IPS DF 4.7 (cell line): ENCODE results near the gene NUDT9.
"Not testable (repeated sequence)": the region's sequence is repeated elsewhere in the genome, so short reads cannot be mapped to it uniquely, and the experiment has no call there.

Experiments
- DNase-seq: peaks from one replicate; pipeline ENCODE4 v3.0.0-alpha.2; 2013; ENCODE audit warnings: low spot score; ENCODE audit errors: extremely low read depth

Gene NUDT9

GRCh38 chr4:87422104-87423052 is at the start of gene NUDT9:
Gene NUDT9 (plus strand): TSS chr4:87422573. CDS start chr4:87422906, 333 bp downstream.
- peak; percentile 89 for DNase-seq

GRCh38 chr4:87375719-87376291 is 46.6 kb upstream of the NUDT9 start:
- no peak for DNase-seq

GRCh38 chr4:87377816-87378215 is 44.6 kb upstream of the NUDT9 start:
- DNase-seq = no peak

- DNase-seq = no peak
Measured at GRCh38 chr4:87382116-87382515, 40.3 kb upstream of the NUDT9 start.

GRCh38 chr4:87382931-87383330 is 39.4 kb upstream of the NUDT9 start:
- no peak for DNase-seq

GRCh38 chr4:87384466-87385132 is 37.8 kb upstream of the NUDT9 start:
- DNase-seq = not testable (repeated sequence)

GRCh38 chr4:87387237-87387636 is 35.1 kb upstream of the NUDT9 start:
- DNase-seq = no peak

GRCh38 chr4:87388901-87389300 is 33.5 kb upstream of the NUDT9 start:
- no peak for DNase-seq

GRCh38 chr4:87390055-87390454 is 32.3 kb upstream of the NUDT9 start:
- not testable (repeated sequence) for DNase-seq

- DNase-seq = no peak
Measured at GRCh38 chr4:87390551-87390890, 31.9 kb upstream of the NUDT9 start.

GRCh38 chr4:87390891-87391575 is 31.3 kb upstream of the NUDT9 start, which contains the start of gene HSD17B11:
Gene HSD17B11 (minus strand): TSS chr4:87391188. CDS start chr4:87391070, 118 bp downstream.
- peak; percentile 83 for DNase-seq

GRCh38 chr4:87391576-87392054 is 30.8 kb upstream of the NUDT9 start:
- no peak for DNase-seq

GRCh38 chr4:87392183-87392582 is 30.2 kb upstream of the NUDT9 start:
- DNase-seq = no peak

- DNase-seq = not testable (repeated sequence)
Measured at GRCh38 chr4:87395073-87395472, 27.3 kb upstream of the NUDT9 start.

- not testable (repeated sequence) for DNase-seq
Measured at GRCh38 chr4:87395851-87396250, 26.5 kb upstream of the NUDT9 start.

- no peak for DNase-seq
Measured at GRCh38 chr4:87399148-87399547, 23.2 kb upstream of the NUDT9 start.

GRCh38 chr4:87399954-87400353 is 22.4 kb upstream of the NUDT9 start:
- DNase-seq = no peak

GRCh38 chr4:87403732-87404131 is 18.6 kb upstream of the NUDT9 start:
- not testable (repeated sequence) for DNase-seq

GRCh38 chr4:87405211-87405820 is 17.1 kb upstream of the NUDT9 start:
- DNase-seq = no peak

GRCh38 chr4:87406462-87406861 is 15.9 kb upstream of the NUDT9 start:
- no peak for DNase-seq

- not testable (repeated sequence) for DNase-seq
Measured at GRCh38 chr4:87406902-87407301, 15.5 kb upstream of the NUDT9 start.
